ENCODE results near the gene KDM6B. TPM values are rescaled to one million over a fixed set of nuclear protein-coding genes. Genes with fewer than 3 reads are reported as not detected.

The KDM6B gene
- polyA plus RNA-seq, 1 experiment = 0.91 TPM

GRCh38 chr17:7849130-7849750, 15.2 kb downstream of the KDM6B start:
- TF ChIP-seq CTCF (IDR thresholded peaks at IDR 0.05; ENCODE audit: insufficient read depth, low read depth, low read length) = no peak
- POLR2A ChIA-PET = no interaction called here
- Histone ChIP-seq H3K36me3 (ENCODE audit: control insufficient read depth, insufficient read depth, low read length) (peaks cover 55% of the 10 kb centered on the region), H3K27me3 (ENCODE audit: control insufficient read depth, insufficient read depth, low read length) (no peaks in the 10 kb centered on the region), H3K4me3 (ENCODE audit: low read depth, low read length) (no peak overlapping the region)
- CTCF ChIA-PET = interaction anchor here (0.6 to 1.1 kb wide), 2 partner anchors 16 to 105 kb away, joined by 3 to 4 read pairs; no protein-coding TSS in a partner anchor
- DNase-seq (ENCODE audit: low read depth) = no peak

GRCh38 chr17:7849751-7850504, 15.9 kb downstream of the KDM6B start:
- CTCF ChIA-PET = interaction anchor here (0.8 to 2.4 kb wide), 8 partner anchors 16 to 208 kb away, joined by 3 to 26 read pairs (median 4); partner anchors contain the start of gene KDM6B
- POLR2A ChIA-PET = no interaction called here

GRCh38 chr17:7850701-7851437, 16.9 kb downstream of the KDM6B start:
- Histone ChIP-seq H3K36me3 (ENCODE audit: control insufficient read depth, insufficient read depth, low read length) (peaks cover 50% of the 10 kb centered on the region), H3K27me3 (ENCODE audit: control insufficient read depth, insufficient read depth, low read length) (no peaks in the 10 kb centered on the region), H3K4me3 (ENCODE audit: low read depth, low read length) (no peak overlapping the region)
- ChIA-PET POLR2A (no interaction called here), CTCF (interaction anchor here (0.6 to 2.4 kb wide), 13 partner anchors 13 to 301 kb away, joined by 3 to 26 read pairs (median 5); partner anchors contain the start of genes KDM6B and PER1)
- no peak for DNase-seq (ENCODE audit: low read depth)
- no peak for TF ChIP-seq CTCF (IDR thresholded peaks at IDR 0.05; ENCODE audit: insufficient read depth, low read depth, low read length)

More at GRCh38 chr17:7849751-7850504, 15.9 kb downstream of the KDM6B start:
- no peak for DNase-seq (ENCODE audit: low read depth)
- Histone ChIP-seq H3K27me3 (ENCODE audit: control insufficient read depth, insufficient read depth, low read length) (no peaks in the 10 kb centered on the region), H3K4me3 (ENCODE audit: low read depth, low read length) (no peak overlapping the region), H3K36me3 (ENCODE audit: control insufficient read depth, insufficient read depth, low read length) (peaks cover 55% of the 10 kb centered on the region)
- no peak for TF ChIP-seq CTCF (IDR thresholded peaks at IDR 0.05; ENCODE audit: insufficient read depth, low read depth, low read length)

- no peak overlapping the region for H3K4me3 ChIP-seq (ENCODE audit: low read depth, low read length)
- peaks cover 50% of the 10 kb centered on the region for H3K36me3 ChIP-seq (ENCODE audit: control insufficient read depth, insufficient read depth, low read length)
- TF ChIP-seq CTCF (IDR thresholded peaks at IDR 0.05; ENCODE audit: insufficient read depth, low read depth, low read length) = peak; percentile 96
- DNase-seq (ENCODE audit: low read depth) = no peak
- CTCF ChIA-PET = interaction anchor here (0.6 to 2.4 kb wide), 10 partner anchors 14 to 300 kb away, joined by 3 to 26 read pairs (median 6); partner anchors contain the start of genes KDM6B and PER1
- POLR2A ChIA-PET = no interaction called here
- H3K27me3 ChIP-seq (ENCODE audit: control insufficient read depth, insufficient read depth, low read length) = no peaks in the 10 kb centered on the region
Measured at GRCh38 chr17:7851438-7852261, 17.6 kb downstream of the KDM6B start.

All from BJ (cell line).